GM12878 (cell line): ENCODE results near the gene ARL2. TPM values are rescaled to one million over a fixed set of nuclear protein-coding genes. Genes with fewer than 3 reads are reported as not detected.

Experiments used
- ATAC-seq: fragments of 200-7000 bp; cut with Tn5 transposase; 3 replicates; pipeline ENCODE4 v1.9.1; 2020; ENCODE audit warnings: mild to moderate bottlenecking, moderate library complexity
- BruUV-seq: library from RNA; stranded (reverse); fragments of 400-500 nt; replicated peaks from 2 replicates; lab custom pipeline; 2021; lab: Mats Ljungman, UMichigan
- CTCF ChIA-PET: fragments of 300-600 bp; sonication (Branson Sonifier 250); formaldehyde crosslinking; extraction: SDS; loops from one replicate; lab custom pipeline; 2021; ENCODE audit warnings: inconsistent platforms; lab: Yijun Ruan, JAX
- POLR2A ChIA-PET: fragments of 350-600 bp; formaldehyde crosslinking; extraction: SDS; loops from one replicate; lab custom pipeline; 2021; ENCODE audit warnings: inconsistent platforms; lab: Charles Lee
- RAD21 ChIA-PET: fragments of 300-600 bp; sonication (Branson Sonifier 250); formaldehyde crosslinking; loops from one replicate; lab custom pipeline; 2023; ENCODE audit warnings: antibody characterized with exemption; ENCODE audit not compliant: unreplicated experiment; lab: Charles Lee
- SMC1A ChIA-PET: fragments of 300-600 bp; sonication (Branson Sonifier 250); formaldehyde crosslinking; loops from one replicate; lab custom pipeline; 2023; ENCODE audit not compliant: unreplicated experiment, uncharacterized antibody; lab: Charles Lee
- DNase-seq: peaks from one replicate; pipeline ENCODE4 v3.0.0-alpha.2; 2011; ENCODE audit warnings: low read depth, low spot score
- FAIRE-seq: peaks from 3 replicates; lab custom pipeline; 2011; peaks lifted over from hg19 to GRCh38; lab: Jason Lieb, UNC
- H2AFZ ChIP-seq: 2 replicates; pipeline ENCODE4 v1.6.0; 2011; ENCODE audit warnings: low read depth, low read length, control low read depth; ENCODE audit not compliant: control insufficient read depth
- H3K27ac ChIP-seq: 2 replicates; pipeline ENCODE4 v1.5.1; 2011; ENCODE audit warnings: control low read depth; ENCODE audit not compliant: control insufficient read depth, insufficient read depth
- H3K27me3 ChIP-seq, 2 experiments: replicated peaks in 1 of 2; 2 replicates each; pipeline versions ENCODE4 v1.6.0 to v1.6.1; 2011; ENCODE audit warnings: low read length in 1 of 2; ENCODE audit not compliant: control insufficient read depth in 2 of 2, insufficient read depth in 2 of 2
- H3K36me3 ChIP-seq, 2 experiments: 2 replicates each; pipeline ENCODE4 v1.5.1; 2011; ENCODE audit warnings: low read length in 1 of 2; ENCODE audit not compliant: control insufficient read depth in 2 of 2, insufficient read depth in 2 of 2
- H3K4me1 ChIP-seq: 2 replicates; pipeline ENCODE4 v1.6.1; 2011; ENCODE audit warnings: mild to moderate bottlenecking, low read length, moderate library complexity, mixed read lengths; ENCODE audit not compliant: control insufficient read depth, insufficient read depth
- H3K4me2 ChIP-seq: 2 replicates; pipeline ENCODE4 v1.6.0; 2011; ENCODE audit warnings: control low read depth; ENCODE audit not compliant: control insufficient read depth, insufficient read depth
- H3K4me3 ChIP-seq: fragments of 200-600 bp; sonication (generic); 2 replicates; pipeline ENCODE4 v1.5.1; 2016
- H3K79me2 ChIP-seq: 2 replicates; pipeline ENCODE4 v1.6.0; 2011; ENCODE audit warnings: low read length; ENCODE audit not compliant: control insufficient read depth, insufficient read depth
- H3K9ac ChIP-seq: 2 replicates; pipeline ENCODE4 v1.8.0; 2011; ENCODE audit warnings: low read length, control low read depth, mixed read lengths; ENCODE audit not compliant: control insufficient read depth, insufficient read depth
- H3K9me3 ChIP-seq: replicated peaks from 3 replicates; pipeline ENCODE4 v1.5.1; 2011; ENCODE audit warnings: mild to moderate bottlenecking, low read length; ENCODE audit not compliant: control insufficient read depth, insufficient read depth
- H4K20me1 ChIP-seq: 2 replicates; pipeline ENCODE4 v1.6.0; 2011; ENCODE audit not compliant: control insufficient read depth, insufficient read depth
- EP300 ChIP-seq, 2 experiments: fragments of 150-350 bp in 1 of 2; IDR thresholded peaks; 2 replicates each; pipeline ENCODE4 v1.6.1; 2011 to 2012; ENCODE audit warnings: low read depth in 2 of 2, low read length in 2 of 2, borderline replicate concordance in 1 of 2, improper control_type of control experiment in 1 of 2, inconsistent platforms in 1 of 2; ENCODE audit not compliant: control insufficient read depth in 1 of 2
- GABPA ChIP-seq: IDR thresholded peaks from 2 replicates; pipeline ENCODE4 v1.6.1; 2014; ENCODE audit warnings: antibody characterized with exemption, low read depth, mild to moderate bottlenecking, inconsistent platforms
- KLF5 ChIP-seq: fragments of 450-650 bp; IDR thresholded peaks from 2 replicates; pipeline ENCODE4 v1.6.1; 2014; ENCODE audit warnings: mild to moderate bottlenecking; ENCODE audit not compliant: partially characterized antibody
- RAD21 ChIP-seq: IDR thresholded peaks from 2 replicates; pipeline ENCODE4 v1.6.1; 2011; ENCODE audit warnings: mild to moderate bottlenecking, low read depth, low read length, moderate library complexity; ENCODE audit not compliant: insufficient read depth
- RB1 ChIP-seq: fragments of 450-650 bp; formaldehyde crosslinking; IDR thresholded peaks from 2 replicates; pipeline ENCODE4 v1.6.1; 2017; ENCODE audit warnings: mild to moderate bottlenecking, borderline replicate concordance
- RFX5 ChIP-seq: IDR thresholded peaks from 2 replicates; pipeline ENCODE4 v1.6.1; 2011; ENCODE audit warnings: low read depth, low read length, improper control_type of control experiment
- SIN3A ChIP-seq: IDR thresholded peaks from 2 replicates; pipeline ENCODE4 v1.6.1; 2012; ENCODE audit warnings: low read depth, low read length, improper control_type of control experiment
- TCF3 ChIP-seq: IDR thresholded peaks from 2 replicates; pipeline ENCODE4 v1.6.1; 2012; ENCODE audit warnings: low read depth, mild to moderate bottlenecking, low read length, borderline replicate concordance; ENCODE audit not compliant: insufficient read depth
- ZNF24 ChIP-seq: fragments of 450-650 bp; IDR thresholded peaks from 2 replicates; pipeline ENCODE4 v1.6.1; 2017; ENCODE audit warnings: antibody characterized with exemption, mild to moderate bottlenecking
- ZNF622 ChIP-seq: fragments of 450-650 bp; IDR thresholded peaks from 2 replicates; pipeline ENCODE4 v1.6.1; 2017; ENCODE audit warnings: mild to moderate bottlenecking, inconsistent platforms
- WGBS: methylation state at CpG from one replicate; pipeline ENCODE4 v1.1.6; 2016; ENCODE audit warnings: low lambda C conversion rate; ENCODE audit not compliant: insufficient replicate concordance, insufficient coverage; ENCODE audit errors: missing lambda C conversion rate; 5-methylcytosine and 5-hydroxymethylcytosine counted together
- in situ Hi-C: fragments of 300-500 bp; cut with MboI; formaldehyde crosslinking; loops from 9 replicates; pipeline ENCODE4 v1.14.3; 2018; ENCODE audit warnings: mixed read lengths
- intact Hi-C: fragments of 100-400 bp; cut with micrococcal nuclease; formaldehyde crosslinking; loops from one replicate; pipeline ENCODE4 v1.14.2; 2022; ENCODE audit not compliant: unreplicated experiment
- polyA plus RNA-seq, 11 experiments: library from polyadenylated mRNA; depleted of rRNA in 4 of 11; unstranded in 6 of 11; stranded (reverse) in 5 of 11; fragments of >200 nt; fragmentation: Nextera tagmentation in 4 of 11; fragmentation: Illumina TruSeq in 1 of 11; extraction: Ambion mirVana in 4 of 11; extraction: Trizol in 1 of 11; gene quantifications; 1 replicate in 1 of 11; 2 replicates in 10 of 11; pipeline versions ENCODE4 v1.2.1 to v1.2.3, GENCODE V29; 2011 to 2016; ENCODE audit warnings: inconsistent platforms in 2 of 11, missing spikeins in 2 of 11, low read depth in 1 of 11
- total RNA-seq, 4 experiments: library from RNA; depleted of rRNA in 3 of 4; stranded (reverse); fragments of >200 nt in 3 of 4; fragmentation: Illumina TruSeq in 1 of 4; extraction: Trizol in 1 of 4; gene quantifications; 2 replicates each; pipeline versions ENCODE4 v1.2.1 to v1.2.3, GENCODE V29; 2013 to 2021
- TF ChIP-seq, protein P1 (sequence below): fragments of 450-650 bp; IDR thresholded peaks from 2 replicates; pipeline ENCODE4 v1.6.1; 2017; ENCODE audit warnings: borderline replicate concordance
- TF ChIP-seq, protein P2 (sequence below): fragments of 450-650 bp; IDR thresholded peaks from 2 replicates; pipeline ENCODE4 v1.6.1; 2018; ENCODE audit warnings: mild to moderate bottlenecking, low read depth, moderate library complexity; ENCODE audit not compliant: partially characterized antibody

ARL2 gene
- total and polyA plus RNA-seq, 10 of the 15 experiments (the other 5 are each of a cell fraction or from before 2014, with no cell fraction given) = 4.1 to 138 (median 73.4) TPM

DNA sequence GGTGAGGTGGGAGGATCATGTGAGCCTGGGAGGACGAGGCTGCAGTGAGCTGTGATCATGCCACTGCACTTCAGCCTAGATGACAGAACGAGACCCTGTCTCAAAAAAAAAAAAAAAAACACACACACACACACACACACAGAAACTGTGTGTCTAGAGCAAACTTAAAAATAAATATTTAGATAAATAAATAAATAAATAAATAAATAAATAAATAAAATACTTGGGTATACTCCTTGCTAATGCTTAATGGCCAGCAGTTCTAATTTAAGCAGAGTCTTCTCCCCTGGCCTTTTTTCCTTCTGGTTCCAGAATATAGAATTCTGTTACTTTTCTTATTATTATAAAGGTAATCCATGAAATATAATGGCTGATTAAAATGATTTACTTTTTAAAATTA lies 5.1 kb upstream of the ARL2 start:
- WGBS = 24% methylated on average over 2 of the region's 2 CpGs
- in situ Hi-C loops = no loop called here
- peak; percentile 66 for FAIRE-seq

More for the DNA sequence above, 5.1 kb upstream of the ARL2 start:
- Histone ChIP-seq H3K4me2 (no peak overlapping the region), H4K20me1 (no peaks in the 10 kb centered on the region), H3K4me3 (no peak overlapping the region), H3K27me3 (no peaks in the 10 kb centered on the region), H3K27ac (no peak overlapping the region), H2AFZ (no peak overlapping the region), H3K36me3 (no peaks in the 10 kb centered on the region), H3K79me2 (no peaks in the 10 kb centered on the region), H3K9ac (no peak overlapping the region), H3K4me1 (peaks cover 5% of the 10 kb centered on the region), H3K9me3 (no peaks in the 10 kb centered on the region)
- DNase-seq = no peak
- intact Hi-C loops = no loop called here
- BruUV-seq = no TSS peak
- no peak for TF ChIP-seq ZNF622
- TF ChIP-seq KLF5 = no peak
- TF ChIP-seq, protein P1, sequence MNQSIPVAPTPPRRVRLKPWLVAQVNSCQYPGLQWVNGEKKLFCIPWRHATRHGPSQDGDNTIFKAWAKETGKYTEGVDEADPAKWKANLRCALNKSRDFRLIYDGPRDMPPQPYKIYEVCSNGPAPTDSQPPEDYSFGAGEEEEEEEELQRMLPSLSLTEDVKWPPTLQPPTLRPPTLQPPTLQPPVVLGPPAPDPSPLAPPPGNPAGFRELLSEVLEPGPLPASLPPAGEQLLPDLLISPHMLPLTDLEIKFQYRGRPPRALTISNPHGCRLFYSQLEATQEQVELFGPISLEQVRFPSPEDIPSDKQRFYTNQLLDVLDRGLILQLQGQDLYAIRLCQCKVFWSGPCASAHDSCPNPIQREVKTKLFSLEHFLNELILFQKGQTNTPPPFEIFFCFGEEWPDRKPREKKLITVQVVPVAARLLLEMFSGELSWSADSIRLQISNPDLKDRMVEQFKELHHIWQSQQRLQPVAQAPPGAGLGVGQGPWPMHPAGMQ = no peak
- no peak for TF ChIP-seq RFX5
- TF ChIP-seq, protein P2, sequence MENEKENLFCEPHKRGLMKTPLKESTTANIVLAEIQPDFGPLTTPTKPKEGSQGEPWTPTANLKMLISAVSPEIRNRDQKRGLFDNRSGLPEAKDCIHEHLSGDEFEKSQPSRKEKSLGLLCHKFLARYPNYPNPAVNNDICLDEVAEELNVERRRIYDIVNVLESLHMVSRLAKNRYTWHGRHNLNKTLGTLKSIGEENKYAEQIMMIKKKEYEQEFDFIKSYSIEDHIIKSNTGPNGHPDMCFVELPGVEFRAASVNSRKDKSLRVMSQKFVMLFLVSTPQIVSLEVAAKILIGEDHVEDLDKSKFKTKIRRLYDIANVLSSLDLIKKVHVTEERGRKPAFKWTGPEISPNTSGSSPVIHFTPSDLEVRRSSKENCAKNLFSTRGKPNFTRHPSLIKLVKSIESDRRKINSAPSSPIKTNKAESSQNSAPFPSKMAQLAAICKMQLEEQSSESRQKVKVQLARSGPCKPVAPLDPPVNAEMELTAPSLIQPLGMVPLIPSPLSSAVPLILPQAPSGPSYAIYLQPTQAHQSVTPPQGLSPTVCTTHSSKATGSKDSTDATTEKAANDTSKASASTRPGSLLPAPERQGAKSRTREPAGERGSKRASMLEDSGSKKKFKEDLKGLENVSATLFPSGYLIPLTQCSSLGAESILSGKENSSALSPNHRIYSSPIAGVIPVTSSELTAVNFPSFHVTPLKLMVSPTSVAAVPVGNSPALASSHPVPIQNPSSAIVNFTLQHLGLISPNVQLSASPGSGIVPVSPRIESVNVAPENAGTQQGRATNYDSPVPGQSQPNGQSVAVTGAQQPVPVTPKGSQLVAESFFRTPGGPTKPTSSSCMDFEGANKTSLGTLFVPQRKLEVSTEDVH = no peak
- no peak for TF ChIP-seq TCF3
- TF ChIP-seq RB1 = no peak
- no peak for TF ChIP-seq GABPA
- no peak for TF ChIP-seq EP300 (IDR thresholded peaks at IDR 0.05; ENCODE audit: borderline replicate concordance in 1 of 2, control insufficient read depth in 1 of 2, low read depth in 2 of 2, low read length in 2 of 2)
- TF ChIP-seq RAD21 = no peak
- no peak for TF ChIP-seq ZNF24
- no peak for TF ChIP-seq SIN3A
- SMC1A ChIA-PET = interaction anchor here (1.3 to 1.9 kb wide), 2 partner anchors 12 to 160 kb away, joined by 6 to 7 read pairs; partner anchors contain the start of gene BATF2
- POLR2A ChIA-PET = interaction anchor here (0.6 to 1.1 kb wide), 2 partner anchors 102 to 314 kb away, joined by 3 to 5 read pairs; no protein-coding TSS in a partner anchor
- CTCF ChIA-PET = interaction anchor here (6.4 to 8.2 kb wide), 2 partner anchors 103 to 161 kb away, joined by 64 to 89 read pairs; partner anchors contain the start of genes CDC42BPG and TM7SF2
- RAD21 ChIA-PET = interaction anchor here (0.9 to 1.2 kb wide), 2 partner anchors 12 to 161 kb away, joined by 3 to 5 read pairs; partner anchors contain the start of gene BATF2
- ATAC-seq = no peak
